Measurements from ENCODE around the gene TBC1D5.

Gene TBC1D5

DNA sequence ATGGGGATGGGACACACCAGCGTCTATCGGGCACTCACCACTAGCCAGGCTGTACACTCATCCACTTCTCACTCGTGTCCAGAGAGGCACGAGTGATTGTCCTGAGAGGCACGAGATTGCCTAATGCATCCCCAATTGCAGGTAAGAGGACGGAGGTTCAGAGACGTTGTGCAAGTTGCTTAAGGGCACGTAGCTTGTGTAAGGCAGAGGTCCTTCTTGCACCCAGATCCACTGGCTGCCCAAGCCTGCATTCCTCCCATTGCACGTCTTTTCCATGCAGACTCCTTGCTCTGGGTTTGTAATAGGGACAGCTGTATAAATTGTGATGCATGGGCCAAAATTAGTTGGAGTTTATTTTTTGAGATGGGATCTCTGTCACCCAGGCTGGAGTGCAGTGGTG, 593.4 kb downstream of the TBC1D5 start:
- no peak overlapping the region for H4K8ac ChIP-seq (ENCODE audit: low read length)
- no peak overlapping the region for H2BK120ac ChIP-seq (ENCODE audit: low read depth, low read length)
- no peak overlapping the region for H3K14ac ChIP-seq (ENCODE audit: low read length in 2 of 2)
- no peak overlapping the region for H2AK5ac ChIP-seq (ENCODE audit: low read length, severe bottlenecking)
- H3K4ac ChIP-seq (ENCODE audit: low read depth in 1 of 2, low read length in 2 of 2), result no peak overlapping the region
- no peak overlapping the region for H3K9ac ChIP-seq (ENCODE audit: low read length)
- no peak overlapping the region for H2BK12ac ChIP-seq (ENCODE audit: low read length in 2 of 2)
- DNase-seq, result no peak
- H3K27ac ChIP-seq (ENCODE audit: low read length, poor library complexity, severe bottlenecking), result no peak overlapping the region
- H3K79me1 ChIP-seq (replicated peaks; ENCODE audit: low read length, poor library complexity, severe bottlenecking), result no peaks in the 10 kb centered on the region
- no peak overlapping the region for H2BK15ac ChIP-seq (ENCODE audit: low read depth, poor library complexity, severe bottlenecking)
- WGBS, result 94% methylated on average over 9 of the region's 9 CpGs
- no peak overlapping the region for H3K18ac ChIP-seq (ENCODE audit: low read depth in 1 of 2, low read length in 2 of 2)
- peaks cover 16% of the 10 kb centered on the region for H3K9me3 ChIP-seq (ENCODE audit: control insufficient read depth, low read length)
- H3K4me2 ChIP-seq (ENCODE audit: low read length, poor library complexity, severe bottlenecking), result no peak overlapping the region
- peaks cover 12 to 13% of the 10 kb centered on the region in 2 experiments for H3K36me3 ChIP-seq (ENCODE audit: control insufficient read depth in 1 of 2, insufficient read depth in 2 of 2, low read depth in 1 of 2, low read length in 2 of 2)
- H2BK5ac ChIP-seq (ENCODE audit: low read depth, low read length, poor library complexity, severe bottlenecking), result no peak overlapping the region
- no peak overlapping the region for H4K91ac ChIP-seq (ENCODE audit: low read length)
- peaks cover 7% of the 10 kb centered on the region for H3K4me1 ChIP-seq (ENCODE audit: control insufficient read depth, insufficient read depth, low read depth, low read length)
- no peaks in the 10 kb centered on the region for H3K27me3 ChIP-seq (ENCODE audit: control insufficient read depth in 1 of 2, insufficient read depth in 1 of 2, low read length in 2 of 2)
- no peak overlapping the region for H3K4me3 ChIP-seq (ENCODE audit: insufficient read depth in 1 of 2, low read depth in 1 of 2, low read length in 2 of 2)
- H2AFZ ChIP-seq (ENCODE audit: low read depth, low read length), result no peak overlapping the region
- H3K23ac ChIP-seq (ENCODE audit: low read length in 2 of 2), result no peak overlapping the region

DNA sequence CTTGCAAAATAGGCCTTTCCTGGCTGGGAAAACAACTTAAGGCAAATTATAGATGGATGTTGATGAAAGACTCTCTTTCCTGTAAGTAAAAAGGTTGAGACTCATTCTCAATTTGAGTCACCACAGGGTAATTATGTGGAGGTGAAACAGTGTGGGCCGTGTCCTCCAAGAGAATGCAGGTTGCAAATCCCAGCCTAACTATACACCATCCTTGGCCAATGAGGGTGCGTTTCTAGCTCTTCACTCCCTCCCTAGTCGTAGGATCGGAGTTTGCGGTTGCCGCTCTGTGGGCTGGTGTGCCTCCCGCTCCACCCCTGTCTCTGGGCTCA, 597.8 kb downstream of the TBC1D5 start:
- WGBS, result 96% methylated on average over 7 of the region's 7 CpGs

DNA sequence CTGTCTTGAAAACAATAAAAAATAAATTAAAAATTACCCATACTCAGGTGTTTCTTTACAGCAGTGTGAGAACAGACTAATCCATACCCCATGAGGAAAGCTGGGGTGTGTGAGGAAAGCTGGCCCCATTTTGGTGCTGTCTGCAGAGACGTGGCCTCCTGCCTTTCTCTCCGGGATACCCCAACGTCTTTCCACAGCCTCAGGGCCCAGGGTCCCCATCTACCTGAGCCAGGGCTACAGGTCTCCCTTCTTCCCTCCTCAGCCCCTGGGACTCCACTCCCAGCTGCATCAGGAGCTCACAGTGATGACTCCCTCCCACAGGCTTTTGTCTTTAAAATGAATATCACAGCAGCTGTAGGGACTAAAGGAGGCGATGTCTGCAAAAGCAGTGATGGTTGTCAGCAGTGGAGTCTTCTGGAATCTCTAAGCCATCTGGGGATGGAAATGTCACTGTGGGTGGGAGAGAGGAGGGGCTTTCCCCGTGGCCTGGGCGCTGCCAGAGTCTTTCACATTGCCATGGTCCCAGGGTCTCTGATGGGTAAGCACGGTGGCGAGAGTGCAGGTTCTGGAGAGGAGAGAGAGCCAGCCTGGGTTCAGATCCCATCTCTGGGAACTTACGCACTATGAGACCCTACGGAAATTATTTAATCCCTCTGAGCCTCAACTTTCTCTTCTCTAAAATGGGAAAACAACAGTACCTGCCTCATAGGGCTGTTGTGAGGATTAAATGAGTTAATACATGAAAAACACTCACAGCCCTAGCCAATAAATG, 598.4 kb downstream of the TBC1D5 start:
- H3K4me2 ChIP-seq (ENCODE audit: low read length, poor library complexity, severe bottlenecking), result no peak overlapping the region
- no peak overlapping the region for H3K4me3 ChIP-seq (ENCODE audit: insufficient read depth in 1 of 2, low read depth in 1 of 2, low read length in 2 of 2)
- no peak overlapping the region for H4K91ac ChIP-seq (ENCODE audit: low read length)
- no peak overlapping the region for H2BK15ac ChIP-seq (ENCODE audit: low read depth, poor library complexity, severe bottlenecking)
- H2BK120ac ChIP-seq (ENCODE audit: low read depth, low read length), result no peak overlapping the region
- no peak overlapping the region for H2AK5ac ChIP-seq (ENCODE audit: low read length, severe bottlenecking)
- H2AFZ ChIP-seq (ENCODE audit: low read depth, low read length), result no peak overlapping the region
- no peak overlapping the region for H3K23ac ChIP-seq (ENCODE audit: low read length in 2 of 2)
- peaks cover 2 to 8% of the 10 kb centered on the region in 2 experiments for H3K27me3 ChIP-seq (ENCODE audit: control insufficient read depth in 1 of 2, insufficient read depth in 1 of 2, low read length in 2 of 2)
- H3K14ac ChIP-seq (ENCODE audit: low read length in 2 of 2), result peak overlapping the region in 1 of 2 experiments; percentile 49
- no peaks in the 10 kb centered on the region for H3K36me3 ChIP-seq (ENCODE audit: control insufficient read depth in 1 of 2, insufficient read depth in 2 of 2, low read depth in 1 of 2, low read length in 2 of 2)
- no peaks in the 10 kb centered on the region for H3K9me3 ChIP-seq (ENCODE audit: control insufficient read depth, low read length)
- no peak overlapping the region for H3K9ac ChIP-seq (ENCODE audit: low read length)
- H4K8ac ChIP-seq (ENCODE audit: low read length), result no peak overlapping the region
- no peak overlapping the region for H3K18ac ChIP-seq (ENCODE audit: low read depth in 1 of 2, low read length in 2 of 2)
- no peak overlapping the region for H3K4ac ChIP-seq (ENCODE audit: low read depth in 1 of 2, low read length in 2 of 2)
- no peaks in the 10 kb centered on the region for H3K79me1 ChIP-seq (replicated peaks; ENCODE audit: low read length, poor library complexity, severe bottlenecking)
- 86% methylated on average over 8 of the region's 10 CpGs for WGBS
- H3K4me1 ChIP-seq (ENCODE audit: control insufficient read depth, insufficient read depth, low read depth, low read length), result no peaks in the 10 kb centered on the region
- DNase-seq, result no peak
- H3K27ac ChIP-seq (ENCODE audit: low read length, poor library complexity, severe bottlenecking), result no peak overlapping the region
- no peak overlapping the region for H2BK12ac ChIP-seq (ENCODE audit: low read length in 2 of 2)
- H2BK5ac ChIP-seq (ENCODE audit: low read depth, low read length, poor library complexity, severe bottlenecking), result no peak overlapping the region

More for the DNA sequence above, 597.8 kb downstream of the TBC1D5 start:
- Histone ChIP-seq H3K9me3 (ENCODE audit: control insufficient read depth, low read length) (no peaks in the 10 kb centered on the region), H3K4me2 (ENCODE audit: low read length, poor library complexity, severe bottlenecking) (no peak overlapping the region), H3K18ac (ENCODE audit: low read depth in 1 of 2, low read length in 2 of 2) (no peak overlapping the region), H2BK15ac (ENCODE audit: low read depth, poor library complexity, severe bottlenecking) (no peak overlapping the region), H3K9ac (ENCODE audit: low read length) (no peak overlapping the region), H2AFZ (ENCODE audit: low read depth, low read length) (no peak overlapping the region), H3K4me3 (ENCODE audit: insufficient read depth in 1 of 2, low read depth in 1 of 2, low read length in 2 of 2) (no peak overlapping the region), H3K23ac (ENCODE audit: low read length in 2 of 2) (no peak overlapping the region), H3K4me1 (ENCODE audit: control insufficient read depth, insufficient read depth, low read depth, low read length) (no peaks in the 10 kb centered on the region), H3K79me1 (replicated peaks; ENCODE audit: low read length, poor library complexity, severe bottlenecking) (no peaks in the 10 kb centered on the region), H4K8ac (ENCODE audit: low read length) (no peak overlapping the region), H3K14ac (ENCODE audit: low read length in 2 of 2) (no peak overlapping the region), H2BK12ac (ENCODE audit: low read length in 2 of 2) (no peak overlapping the region), H4K91ac (ENCODE audit: low read length) (no peak overlapping the region), H3K4ac (ENCODE audit: low read depth in 1 of 2, low read length in 2 of 2) (no peak overlapping the region), H2AK5ac (ENCODE audit: low read length, severe bottlenecking) (no peak overlapping the region), H3K27me3 (ENCODE audit: control insufficient read depth in 1 of 2, insufficient read depth in 1 of 2, low read length in 2 of 2) (peaks cover 0 to 5% of the 10 kb centered on the region in 2 experiments), H3K36me3 (ENCODE audit: control insufficient read depth in 1 of 2, insufficient read depth in 2 of 2, low read depth in 1 of 2, low read length in 2 of 2) (no peaks in the 10 kb centered on the region), H2BK120ac (ENCODE audit: low read depth, low read length) (no peak overlapping the region), H3K27ac (ENCODE audit: low read length, poor library complexity, severe bottlenecking) (no peak overlapping the region), H2BK5ac (ENCODE audit: low read depth, low read length, poor library complexity, severe bottlenecking) (no peak overlapping the region)
- no peak for DNase-seq

DNA sequence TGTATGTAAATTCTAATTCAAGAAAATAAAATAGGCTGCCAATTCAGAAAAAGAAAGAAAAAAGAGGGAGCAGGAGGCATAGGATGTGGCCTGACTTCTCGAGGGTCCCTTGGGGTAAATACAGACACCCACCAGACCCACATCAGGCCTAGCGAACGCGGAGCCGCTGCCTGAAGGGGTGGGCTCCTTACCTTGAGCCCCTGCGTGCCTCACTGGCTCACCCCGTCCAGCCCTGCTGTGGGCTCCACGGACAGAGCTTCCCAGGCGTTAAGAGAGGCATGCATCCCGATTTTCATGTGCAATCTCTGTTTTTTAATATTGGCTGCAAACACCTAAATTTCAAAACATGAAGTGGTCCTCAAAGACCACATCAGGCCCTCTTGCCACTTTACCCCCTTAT, 599.9 kb downstream of the TBC1D5 start:
- H3K27me3 ChIP-seq (ENCODE audit: control insufficient read depth in 1 of 2, insufficient read depth in 1 of 2, low read length in 2 of 2), result peaks cover 9 to 14% of the 10 kb centered on the region in 2 experiments

More for the DNA sequence above, 599.9 kb downstream of the TBC1D5 start:
- H3K4me2 ChIP-seq (ENCODE audit: low read length, poor library complexity, severe bottlenecking), result no peak overlapping the region
- H3K23ac ChIP-seq (ENCODE audit: low read length in 2 of 2), result no peak overlapping the region
- H3K36me3 ChIP-seq (ENCODE audit: control insufficient read depth in 1 of 2, insufficient read depth in 2 of 2, low read depth in 1 of 2, low read length in 2 of 2), result no peaks in the 10 kb centered on the region
- H3K18ac ChIP-seq (ENCODE audit: low read depth in 1 of 2, low read length in 2 of 2), result no peak overlapping the region
- H3K14ac ChIP-seq (ENCODE audit: low read length in 2 of 2), result no peak overlapping the region
- no peak overlapping the region for H2AFZ ChIP-seq (ENCODE audit: low read depth, low read length)
- no peaks in the 10 kb centered on the region for H3K4me1 ChIP-seq (ENCODE audit: control insufficient read depth, insufficient read depth, low read depth, low read length)
- no peak overlapping the region for H2BK15ac ChIP-seq (ENCODE audit: low read depth, poor library complexity, severe bottlenecking)
- DNase-seq, result no peak
- H2AK5ac ChIP-seq (ENCODE audit: low read length, severe bottlenecking), result no peak overlapping the region
- no peaks in the 10 kb centered on the region for H3K79me1 ChIP-seq (replicated peaks; ENCODE audit: low read length, poor library complexity, severe bottlenecking)
- H4K91ac ChIP-seq (ENCODE audit: low read length), result no peak overlapping the region
- no peak overlapping the region for H2BK12ac ChIP-seq (ENCODE audit: low read length in 2 of 2)
- WGBS, result 94% methylated on average over 10 of the region's 10 CpGs
- H3K4ac ChIP-seq (ENCODE audit: low read depth in 1 of 2, low read length in 2 of 2), result no peak overlapping the region
- H3K9ac ChIP-seq (ENCODE audit: low read length), result no peak overlapping the region
- no peak overlapping the region for H2BK120ac ChIP-seq (ENCODE audit: low read depth, low read length)
- no peak overlapping the region for H3K4me3 ChIP-seq (ENCODE audit: insufficient read depth in 1 of 2, low read depth in 1 of 2, low read length in 2 of 2)
- no peak overlapping the region for H2BK5ac ChIP-seq (ENCODE audit: low read depth, low read length, poor library complexity, severe bottlenecking)
- no peak overlapping the region for H4K8ac ChIP-seq (ENCODE audit: low read length)
- H3K27ac ChIP-seq (ENCODE audit: low read length, poor library complexity, severe bottlenecking), result no peak overlapping the region
- H3K9me3 ChIP-seq (ENCODE audit: control insufficient read depth, low read length), result peaks cover 6% of the 10 kb centered on the region

Data from mesenchymal stem cell (in vitro differentiated cells and primary cell).